HT-29 (cell line): ENCODE results near the gene RIIAD1. TPM values are rescaled to one million over a fixed set of nuclear protein-coding genes. Genes with fewer than 3 reads are reported as not detected.

Experiments
- DNase-seq: peaks from one replicate; pipeline ENCODE4 v3.0.0-alpha.2; 2015; ENCODE audit warnings: low spot score
- total RNA-seq: library from RNA; depleted of rRNA; stranded (reverse); fragments of >200 nt; shearing (Covaris generic); gene quantifications from 2 replicates; pipeline ENCODE4 v1.2.3, GENCODE V29; 2014

The RIIAD1 gene
- total RNA-seq, 1 experiment from 2014 or later = not detected

GRCh38 chr1:151711044-151711800 lies 10.1 kb upstream of the RIIAD1 start:
- no peak for DNase-seq

- no peak for DNase-seq
Measured at GRCh38 chr1:151711951-151712350, 9.4 kb upstream of the RIIAD1 start.

- DNase-seq = peak; percentile 84
Measured at GRCh38 chr1:151713044-151713443, 8.3 kb upstream of the RIIAD1 start.

- DNase-seq = no peak
Measured at GRCh38 chr1:151713874-151714273, 7.4 kb upstream of the RIIAD1 start.

- DNase-seq = no peak
Measured at GRCh38 chr1:151714820-151715725, 6.2 kb upstream of the RIIAD1 start.

- DNase-seq = no peak
Measured at GRCh38 chr1:151715726-151716404, 5.5 kb upstream of the RIIAD1 start.

GRCh38 chr1:151716405-151716762 lies 4.9 kb upstream of the RIIAD1 start:
- no peak for DNase-seq

GRCh38 chr1:151716771-151717631 lies 4.3 kb upstream of the RIIAD1 start, which contains the start of gene CELF3:
Gene CELF3 (minus strand): TSS chr1:151716803. CDS start chr1:151716020, 783 bp downstream.
- DNase-seq = no peak

- no peak for DNase-seq
Measured at GRCh38 chr1:151718011-151718431, 3.3 kb upstream of the RIIAD1 start.

- no peak for DNase-seq
Measured at GRCh38 chr1:151718666-151719065, 2.7 kb upstream of the RIIAD1 start.

- no peak for DNase-seq
Measured at GRCh38 chr1:151720125-151720524, 1.2 kb upstream of the RIIAD1 start.

- no peak for DNase-seq
Measured at GRCh38 chr1:151720554-151720953, 768 bp upstream of the RIIAD1 start.

GRCh38 chr1:151721788-151722510 lies 627 bp downstream of the RIIAD1 start:
- no peak for DNase-seq

GRCh38 chr1:151723726-151724370 lies 2.5 kb downstream of the RIIAD1 start:
- DNase-seq = peak; percentile 26

GRCh38 chr1:151728151-151729054 lies 7.1 kb downstream of the RIIAD1 start:
- no peak for DNase-seq

GRCh38 chr1:151729157-151729965 lies 8.0 kb downstream of the RIIAD1 start:
- peak; percentile 51 for DNase-seq

- no peak for DNase-seq
Measured at GRCh38 chr1:151729966-151730291, 8.6 kb downstream of the RIIAD1 start.

GRCh38 chr1:151733126-151733525 lies 11.8 kb downstream of the RIIAD1 start:
- DNase-seq = no peak
